ENCODE measurements around the gene COMT.

DNA sequence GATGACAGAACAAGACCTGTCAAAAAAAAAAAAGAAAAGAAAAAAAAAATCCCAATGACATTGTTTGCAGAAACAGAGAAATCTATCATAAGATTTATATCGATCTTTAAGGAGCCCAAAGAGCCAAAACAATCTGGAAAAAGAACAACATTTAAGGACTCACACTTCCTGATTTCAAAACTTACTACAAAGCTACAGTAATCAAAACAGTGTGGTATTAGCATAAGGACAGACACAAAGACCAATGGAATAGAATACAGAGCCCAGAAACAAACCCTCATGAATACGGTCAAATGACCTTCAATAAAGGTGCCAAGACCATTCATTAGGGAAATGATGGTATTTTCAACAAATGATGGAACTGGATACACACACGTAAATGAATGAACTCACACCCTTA is 62.9 kb downstream of the COMT start:
- TF ChIP-seq, protein P1, sequence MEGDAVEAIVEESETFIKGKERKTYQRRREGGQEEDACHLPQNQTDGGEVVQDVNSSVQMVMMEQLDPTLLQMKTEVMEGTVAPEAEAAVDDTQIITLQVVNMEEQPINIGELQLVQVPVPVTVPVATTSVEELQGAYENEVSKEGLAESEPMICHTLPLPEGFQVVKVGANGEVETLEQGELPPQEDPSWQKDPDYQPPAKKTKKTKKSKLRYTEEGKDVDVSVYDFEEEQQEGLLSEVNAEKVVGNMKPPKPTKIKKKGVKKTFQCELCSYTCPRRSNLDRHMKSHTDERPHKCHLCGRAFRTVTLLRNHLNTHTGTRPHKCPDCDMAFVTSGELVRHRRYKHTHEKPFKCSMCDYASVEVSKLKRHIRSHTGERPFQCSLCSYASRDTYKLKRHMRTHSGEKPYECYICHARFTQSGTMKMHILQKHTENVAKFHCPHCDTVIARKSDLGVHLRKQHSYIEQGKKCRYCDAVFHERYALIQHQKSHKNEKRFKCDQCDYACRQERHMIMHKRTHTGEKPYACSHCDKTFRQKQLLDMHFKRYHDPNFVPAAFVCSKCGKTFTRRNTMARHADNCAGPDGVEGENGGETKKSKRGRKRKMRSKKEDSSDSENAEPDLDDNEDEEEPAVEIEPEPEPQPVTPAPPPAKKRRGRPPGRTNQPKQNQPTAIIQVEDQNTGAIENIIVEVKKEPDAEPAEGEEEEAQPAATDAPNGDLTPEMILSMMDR (IDR thresholded peaks at IDR 0.05; ENCODE audit: insufficient read depth, low read length), result no peak
- no peak for TF ChIP-seq POLR2AphosphoS5 (IDR thresholded peaks at IDR 0.05; ENCODE audit: low read depth)
- TF ChIP-seq, protein P2, sequence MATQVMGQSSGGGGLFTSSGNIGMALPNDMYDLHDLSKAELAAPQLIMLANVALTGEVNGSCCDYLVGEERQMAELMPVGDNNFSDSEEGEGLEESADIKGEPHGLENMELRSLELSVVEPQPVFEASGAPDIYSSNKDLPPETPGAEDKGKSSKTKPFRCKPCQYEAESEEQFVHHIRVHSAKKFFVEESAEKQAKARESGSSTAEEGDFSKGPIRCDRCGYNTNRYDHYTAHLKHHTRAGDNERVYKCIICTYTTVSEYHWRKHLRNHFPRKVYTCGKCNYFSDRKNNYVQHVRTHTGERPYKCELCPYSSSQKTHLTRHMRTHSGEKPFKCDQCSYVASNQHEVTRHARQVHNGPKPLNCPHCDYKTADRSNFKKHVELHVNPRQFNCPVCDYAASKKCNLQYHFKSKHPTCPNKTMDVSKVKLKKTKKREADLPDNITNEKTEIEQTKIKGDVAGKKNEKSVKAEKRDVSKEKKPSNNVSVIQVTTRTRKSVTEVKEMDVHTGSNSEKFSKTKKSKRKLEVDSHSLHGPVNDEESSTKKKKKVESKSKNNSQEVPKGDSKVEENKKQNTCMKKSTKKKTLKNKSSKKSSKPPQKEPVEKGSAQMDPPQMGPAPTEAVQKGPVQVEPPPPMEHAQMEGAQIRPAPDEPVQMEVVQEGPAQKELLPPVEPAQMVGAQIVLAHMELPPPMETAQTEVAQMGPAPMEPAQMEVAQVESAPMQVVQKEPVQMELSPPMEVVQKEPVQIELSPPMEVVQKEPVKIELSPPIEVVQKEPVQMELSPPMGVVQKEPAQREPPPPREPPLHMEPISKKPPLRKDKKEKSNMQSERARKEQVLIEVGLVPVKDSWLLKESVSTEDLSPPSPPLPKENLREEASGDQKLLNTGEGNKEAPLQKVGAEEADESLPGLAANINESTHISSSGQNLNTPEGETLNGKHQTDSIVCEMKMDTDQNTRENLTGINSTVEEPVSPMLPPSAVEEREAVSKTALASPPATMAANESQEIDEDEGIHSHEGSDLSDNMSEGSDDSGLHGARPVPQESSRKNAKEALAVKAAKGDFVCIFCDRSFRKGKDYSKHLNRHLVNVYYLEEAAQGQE (IDR thresholded peaks at IDR 0.05; ENCODE audit: insufficient replicate concordance, low read depth), result no peak
- no peak for TF ChIP-seq GABPA (IDR thresholded peaks at IDR 0.05; ENCODE audit: low read depth)

Measured in HL-60 (cell line).